ENCODE measurements around the gene PRLR.

- TF ChIP-seq CTCF (IDR thresholded peaks at IDR 0.05; ENCODE audit: insufficient read depth, low read depth, low read length) (no peak), EZH2 (IDR thresholded peaks at IDR 0.05; ENCODE audit: insufficient read depth, low read length) (no peak)
Measured at GRCh38 chr5:35096216-35096615, 134.1 kb downstream of the PRLR start.

Measured in astrocyte (in vitro differentiated cells and primary cell).